ENCODE measurements around the gene EXT2. TPM values are rescaled to one million over a fixed set of nuclear protein-coding genes. Genes with fewer than 3 reads are reported as not detected.

Gene EXT2
- total and polyA plus RNA-seq, 5 donors, result 21.1 to 41.5 (median 34.0) TPM

DNA sequence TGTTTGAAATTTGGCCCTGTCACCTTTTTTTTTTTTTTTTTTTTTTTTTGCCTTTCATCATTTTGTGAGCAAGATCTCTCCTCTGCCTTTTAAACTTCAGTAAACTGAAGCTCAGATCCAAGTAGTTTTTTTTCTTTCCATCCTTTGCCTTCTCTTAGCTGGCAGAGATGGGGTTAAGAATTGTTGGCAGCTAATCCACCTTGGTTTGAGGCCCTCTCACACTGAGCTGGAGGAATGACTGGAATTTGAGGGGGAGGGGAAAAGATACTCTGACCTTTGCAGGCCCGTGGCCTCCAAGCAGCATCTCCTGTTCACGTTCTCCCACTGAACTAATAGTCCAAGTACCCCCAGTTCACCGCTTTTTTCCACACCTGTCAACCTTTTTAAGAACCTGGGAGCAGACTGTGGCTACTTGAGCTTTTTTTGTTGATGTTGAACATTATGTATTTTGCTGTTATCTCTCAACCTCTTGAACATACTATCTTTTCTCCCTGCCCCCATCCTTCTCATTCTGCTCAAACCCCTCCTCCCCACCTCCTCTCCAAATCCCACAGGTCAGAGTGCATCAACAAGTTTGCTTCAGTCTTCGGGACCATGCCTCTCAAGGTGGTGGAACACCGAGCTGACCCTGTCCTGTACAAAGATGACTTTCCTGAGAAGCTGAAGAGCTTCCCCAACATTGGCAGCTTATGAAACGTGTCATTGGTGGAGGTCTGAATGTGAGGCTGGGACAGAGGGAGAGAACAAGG lies 148.3 kb downstream of the EXT2 start:
- H3K27ac ChIP-seq (ENCODE audit: low read length), result no peak overlapping the region
- H3K4me3 ChIP-seq (ENCODE audit: low read length), result no peak overlapping the region
- ATAC-seq (peak in 1 of 2 donors; percentile 44), DNase-seq (no peak)
- H3K4me1 ChIP-seq (ENCODE audit: control insufficient read depth, insufficient read depth, low read length), result peaks cover 22% of the 10 kb centered on the region
- H3K9me3 ChIP-seq (ENCODE audit: control insufficient read depth, low read length), result no peaks in the 10 kb centered on the region
- no peaks in the 10 kb centered on the region for H3K27me3 ChIP-seq (ENCODE audit: control insufficient read depth, insufficient read depth)
- WGBS, result 46% methylated on average over 6 of the region's 6 CpGs
- intact Hi-C loops (cut with DNase I), result no loop called here

DNA sequence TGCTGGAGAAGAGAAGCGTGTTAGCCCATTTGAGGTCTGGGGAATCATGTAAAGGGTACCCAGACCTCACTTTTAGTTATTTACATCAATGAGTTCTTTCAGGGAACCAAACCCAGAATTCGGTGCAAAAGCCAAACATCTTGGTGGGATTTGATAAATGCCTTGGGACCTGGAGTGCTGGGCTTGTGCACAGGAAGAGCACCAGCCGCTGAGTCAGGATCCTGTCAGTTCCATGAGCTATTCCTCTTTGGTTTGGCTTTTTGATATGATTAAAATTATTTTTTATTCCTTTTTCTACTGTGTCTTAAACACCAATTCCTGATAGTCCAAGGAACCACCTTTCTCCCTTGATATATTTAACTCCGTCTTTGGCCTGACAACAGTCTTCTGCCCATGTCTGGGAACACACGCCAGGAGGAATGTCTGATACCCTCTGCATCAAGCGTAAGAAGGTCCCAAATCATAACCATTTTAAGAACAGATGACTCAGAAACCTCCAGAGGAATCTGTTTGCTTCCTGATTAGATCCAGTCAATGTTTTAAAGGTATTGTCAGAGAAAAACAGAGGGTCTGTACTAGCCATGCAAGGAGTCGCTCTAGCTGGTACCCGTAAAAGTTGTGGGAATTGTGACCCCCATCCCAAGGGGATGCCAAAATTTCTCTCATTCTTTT lies 149.3 kb downstream of the EXT2 start:
- Histone ChIP-seq H3K4me3 (ENCODE audit: low read length) (no peak overlapping the region), H3K9me3 (ENCODE audit: control insufficient read depth, low read length) (no peaks in the 10 kb centered on the region), H3K27ac (ENCODE audit: low read length) (no peak overlapping the region), H3K4me1 (ENCODE audit: control insufficient read depth, insufficient read depth, low read length) (peaks cover 22% of the 10 kb centered on the region), H3K27me3 (ENCODE audit: control insufficient read depth, insufficient read depth) (no peaks in the 10 kb centered on the region)
- DNase-seq (no peak), ATAC-seq (no peak)
- intact Hi-C loops (cut with DNase I), result no loop called here
- WGBS, result 80% methylated on average over 8 of the region's 8 CpGs

DNA sequence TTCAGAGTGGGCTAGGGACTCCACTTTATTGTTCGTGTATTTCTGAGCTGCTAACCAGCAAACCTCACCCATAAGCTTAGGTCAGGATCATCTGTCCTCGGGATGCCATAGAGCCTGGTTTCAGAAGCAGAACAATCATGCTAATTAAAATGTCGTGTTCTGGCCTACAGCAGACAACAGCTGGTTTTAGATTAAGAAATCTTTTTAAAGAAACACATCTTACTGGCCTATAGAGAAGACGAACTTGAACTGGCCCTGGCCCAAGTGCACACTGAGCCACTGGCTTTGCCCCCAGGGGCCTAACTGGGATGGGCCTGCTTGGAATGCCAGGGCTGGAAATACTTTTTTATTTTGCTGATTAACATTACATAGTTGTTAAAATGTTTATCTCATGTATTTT lies 151.2 kb downstream of the EXT2 start:
- DNase-seq (peak; percentile 62 to 78 (median 74)), ATAC-seq (peak; percentile 21 to 28)
- Histone ChIP-seq H3K27me3 (ENCODE audit: control insufficient read depth, insufficient read depth) (no peaks in the 10 kb centered on the region), H3K9me3 (ENCODE audit: control insufficient read depth, low read length) (no peaks in the 10 kb centered on the region), H3K4me3 (ENCODE audit: low read length) (no peak overlapping the region), H3K27ac (ENCODE audit: low read length) (no peak overlapping the region), H3K4me1 (ENCODE audit: control insufficient read depth, insufficient read depth, low read length) (peaks cover 20% of the 10 kb centered on the region)
- intact Hi-C loops (cut with DNase I), result no loop called here
- WGBS, result 36% methylated on average over 4 of the region's 4 CpGs

DNA sequence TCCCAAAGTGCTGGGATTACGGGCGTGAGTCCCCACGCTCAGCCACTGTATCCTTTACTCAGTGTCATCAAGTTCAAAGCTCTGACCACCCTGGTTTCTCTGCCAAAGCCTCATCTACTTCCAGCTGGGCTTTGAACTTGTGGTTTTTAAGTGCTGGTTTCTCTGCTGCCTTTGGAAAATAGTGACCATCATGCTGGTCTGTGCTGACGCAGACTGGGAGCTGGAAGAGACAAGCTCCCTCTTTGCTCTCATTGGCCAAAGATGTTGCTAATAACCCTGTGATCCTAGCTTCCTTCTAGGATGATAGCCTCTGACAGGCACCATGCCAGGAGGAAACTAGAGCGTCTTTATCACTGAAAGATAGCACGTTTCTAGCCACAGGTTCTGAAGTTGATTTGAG lies 152.0 kb downstream of the EXT2 start:
- H3K27ac ChIP-seq (ENCODE audit: low read length), result no peak overlapping the region
- H3K9me3 ChIP-seq (ENCODE audit: control insufficient read depth, low read length), result no peaks in the 10 kb centered on the region
- intact Hi-C loops (cut with DNase I), result no loop called here
- 69% methylated on average over 6 of the region's 6 CpGs for WGBS
- no peak overlapping the region for H3K4me3 ChIP-seq (ENCODE audit: low read length)
- H3K4me1 ChIP-seq (ENCODE audit: control insufficient read depth, insufficient read depth, low read length), result peaks cover 13% of the 10 kb centered on the region
- no peaks in the 10 kb centered on the region for H3K27me3 ChIP-seq (ENCODE audit: control insufficient read depth, insufficient read depth)
- DNase-seq, result no peak
- peak in 1 of 2 donors; percentile 17 for ATAC-seq

- Histone ChIP-seq H3K27ac (ENCODE audit: low read length) (no peak overlapping the region), H3K27me3 (ENCODE audit: control insufficient read depth, insufficient read depth) (no peaks in the 10 kb centered on the region), H3K9me3 (ENCODE audit: control insufficient read depth, low read length) (no peaks in the 10 kb centered on the region), H3K4me3 (ENCODE audit: low read length) (no peak overlapping the region), H3K4me1 (ENCODE audit: control insufficient read depth, insufficient read depth, low read length) (peaks cover 12% of the 10 kb centered on the region)
- WGBS, result 73% methylated on average over 2 of the region's 2 CpGs
- peak in 2 of 3 donors; percentile 71 to 74 for DNase-seq
- intact Hi-C loops (cut with DNase I), result no loop called here
- peak; percentile 60 to 83 for ATAC-seq
Observed at GRCh38 chr11:44248109-44248508, 152.6 kb downstream of the EXT2 start.

- H3K4me1 ChIP-seq (ENCODE audit: control insufficient read depth, insufficient read depth, low read length), result peaks cover 2% of the 10 kb centered on the region
- no peak overlapping the region for H3K27ac ChIP-seq (ENCODE audit: low read length)
- WGBS, result 88% methylated on average over 6 of the region's 6 CpGs
- no peaks in the 10 kb centered on the region for H3K9me3 ChIP-seq (ENCODE audit: control insufficient read depth, low read length)
- DNase-seq, result no peak
- ATAC-seq, result no peak
- no peak overlapping the region for H3K4me3 ChIP-seq (ENCODE audit: low read length)
- H3K27me3 ChIP-seq (ENCODE audit: control insufficient read depth, insufficient read depth), result no peaks in the 10 kb centered on the region
- intact Hi-C loops (cut with DNase I), result no loop called here
Observed at GRCh38 chr11:44250421-44250820, 154.9 kb downstream of the EXT2 start.

- DNase-seq (no peak), ATAC-seq (no peak)
- WGBS, result 93% methylated on average over 2 of the region's 2 CpGs
- Histone ChIP-seq H3K27me3 (ENCODE audit: control insufficient read depth, insufficient read depth) (no peaks in the 10 kb centered on the region), H3K9me3 (ENCODE audit: control insufficient read depth, low read length) (no peaks in the 10 kb centered on the region), H3K27ac (ENCODE audit: low read length) (no peak overlapping the region), H3K4me1 (ENCODE audit: control insufficient read depth, insufficient read depth, low read length) (no peaks in the 10 kb centered on the region), H3K4me3 (ENCODE audit: low read length) (no peak overlapping the region)
- intact Hi-C loops (cut with DNase I), result no loop called here
Observed at GRCh38 chr11:44252999-44253602, 157.6 kb downstream of the EXT2 start.

- Histone ChIP-seq H3K4me3 (ENCODE audit: low read length) (no peak overlapping the region), H3K27me3 (ENCODE audit: control insufficient read depth, insufficient read depth) (no peaks in the 10 kb centered on the region), H3K9me3 (ENCODE audit: control insufficient read depth, low read length) (no peaks in the 10 kb centered on the region), H3K27ac (ENCODE audit: low read length) (no peak overlapping the region), H3K4me1 (ENCODE audit: control insufficient read depth, insufficient read depth, low read length) (no peaks in the 10 kb centered on the region)
- ATAC-seq (no peak), DNase-seq (no peak)
- intact Hi-C loops (cut with DNase I), result no loop called here
- WGBS, result 72% methylated on average over 6 of the region's 6 CpGs
Observed at GRCh38 chr11:44255406-44256071, 160.1 kb downstream of the EXT2 start.

GRCh38 chr11:44256673-44257291 lies 161.3 kb downstream of the EXT2 start:
- intact Hi-C loops (cut with DNase I), result no loop called here
- WGBS, result 52% methylated on average over 4 of the region's 4 CpGs
- DNase-seq, result peak in 2 of 3 donors; percentile 41 to 74
- H3K27me3 ChIP-seq (ENCODE audit: control insufficient read depth, insufficient read depth), result no peaks in the 10 kb centered on the region
- no peak overlapping the region for H3K27ac ChIP-seq (ENCODE audit: low read length)
- no peaks in the 10 kb centered on the region for H3K9me3 ChIP-seq (ENCODE audit: control insufficient read depth, low read length)
- no peak overlapping the region for H3K4me3 ChIP-seq (ENCODE audit: low read length)
- ATAC-seq, result peak; percentile 44 to 59
- no peaks in the 10 kb centered on the region for H3K4me1 ChIP-seq (ENCODE audit: control insufficient read depth, insufficient read depth, low read length)

- no peak for ATAC-seq
- 92% methylated on average over 8 of the region's 8 CpGs for WGBS
- intact Hi-C loops (cut with DNase I), result no loop called here
- no peak overlapping the region for H3K4me3 ChIP-seq (ENCODE audit: low read length)
- no peaks in the 10 kb centered on the region for H3K27me3 ChIP-seq (ENCODE audit: control insufficient read depth, insufficient read depth)
- DNase-seq, result no peak
- no peaks in the 10 kb centered on the region for H3K9me3 ChIP-seq (ENCODE audit: control insufficient read depth, low read length)
- H3K27ac ChIP-seq (ENCODE audit: low read length), result no peak overlapping the region
- no peaks in the 10 kb centered on the region for H3K4me1 ChIP-seq (ENCODE audit: control insufficient read depth, insufficient read depth, low read length)
Observed at GRCh38 chr11:44257338-44258189, 162.1 kb downstream of the EXT2 start.
